Gastroesophageal sphincter (tissue), 3 donors: Measurements from ENCODE around the gene RPL28.

ENCODE experiments used
- EP300 ChIP-seq: sonication (generic); formaldehyde crosslinking; IDR thresholded peaks from one replicate; pipeline ENCODE4 v1.6.1; 2017; ENCODE audit warnings: antibody characterized with exemption, mild to moderate bottlenecking
- POLR2A ChIP-seq, 2 donors: fragments of 450-650 bp; IDR thresholded peaks; one replicate each; pipeline ENCODE4 v1.6.1; 2017; ENCODE audit warnings: antibody characterized with exemption in 2 of 2, mild to moderate bottlenecking in 2 of 2, moderate library complexity in 1 of 2
- POLR2AphosphoS5 ChIP-seq: sonication (generic); formaldehyde crosslinking; IDR thresholded peaks from one replicate; pipeline ENCODE4 v1.6.1; 2017; ENCODE audit warnings: antibody characterized with exemption
- TF ChIP-seq, protein P1 (sequence below), 4 experiments: fragments of 200-600 bp in 2 of 4; fragments of 450-650 bp in 2 of 4; sonication (generic) in 1 of 4; IDR thresholded peaks; one replicate each; pipeline ENCODE4 v1.5.1; 2017 to 2019; ENCODE audit warnings: antibody characterized with exemption in 4 of 4, mild to moderate bottlenecking in 2 of 4, moderate library complexity in 2 of 4

DNA sequence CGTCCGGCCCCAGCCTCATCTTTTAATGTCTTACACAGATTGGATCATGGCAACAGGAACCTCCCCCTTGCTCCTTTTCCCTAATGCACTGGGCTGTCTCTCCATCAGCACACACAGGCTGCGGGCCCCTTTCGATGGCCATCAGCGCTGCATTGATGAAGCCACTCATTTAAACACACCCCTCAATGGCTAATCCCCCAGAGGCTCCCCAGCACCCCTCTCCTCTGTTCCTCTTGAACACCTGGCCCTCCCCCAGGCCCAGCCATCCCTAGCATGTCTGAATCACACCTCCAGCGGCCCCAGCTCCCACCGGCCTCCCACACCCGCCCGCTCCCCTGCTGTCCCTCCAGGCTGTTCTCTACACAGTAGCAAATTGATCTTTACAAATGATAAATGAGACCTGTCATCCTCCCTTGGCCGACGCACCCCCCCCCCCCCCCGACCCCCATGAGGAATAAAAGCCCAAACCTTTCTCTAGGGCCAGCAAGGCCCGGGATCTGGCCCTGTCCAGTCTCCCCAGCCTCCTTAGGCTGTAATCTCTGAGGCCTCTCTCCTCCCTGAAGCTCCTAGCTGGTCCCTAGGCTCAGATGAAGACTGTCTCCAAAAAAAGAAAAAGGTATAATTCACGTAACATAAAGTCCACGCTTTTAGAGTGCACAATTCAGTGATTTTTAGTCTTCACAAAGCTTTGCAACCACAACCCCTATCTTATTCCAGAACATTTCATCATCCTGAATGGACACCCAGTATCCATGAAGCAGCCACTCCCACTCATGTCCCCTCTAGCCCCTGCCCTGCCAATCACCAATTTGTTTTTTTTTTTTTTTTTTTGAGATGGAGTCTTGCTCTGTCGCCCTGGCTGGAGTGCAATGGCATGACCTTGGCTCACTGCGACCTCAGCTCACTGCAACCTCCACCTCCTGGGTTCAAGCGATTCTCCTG lies 7.4 kb downstream of the RPL28 start:
- TF ChIP-seq, protein P1, sequence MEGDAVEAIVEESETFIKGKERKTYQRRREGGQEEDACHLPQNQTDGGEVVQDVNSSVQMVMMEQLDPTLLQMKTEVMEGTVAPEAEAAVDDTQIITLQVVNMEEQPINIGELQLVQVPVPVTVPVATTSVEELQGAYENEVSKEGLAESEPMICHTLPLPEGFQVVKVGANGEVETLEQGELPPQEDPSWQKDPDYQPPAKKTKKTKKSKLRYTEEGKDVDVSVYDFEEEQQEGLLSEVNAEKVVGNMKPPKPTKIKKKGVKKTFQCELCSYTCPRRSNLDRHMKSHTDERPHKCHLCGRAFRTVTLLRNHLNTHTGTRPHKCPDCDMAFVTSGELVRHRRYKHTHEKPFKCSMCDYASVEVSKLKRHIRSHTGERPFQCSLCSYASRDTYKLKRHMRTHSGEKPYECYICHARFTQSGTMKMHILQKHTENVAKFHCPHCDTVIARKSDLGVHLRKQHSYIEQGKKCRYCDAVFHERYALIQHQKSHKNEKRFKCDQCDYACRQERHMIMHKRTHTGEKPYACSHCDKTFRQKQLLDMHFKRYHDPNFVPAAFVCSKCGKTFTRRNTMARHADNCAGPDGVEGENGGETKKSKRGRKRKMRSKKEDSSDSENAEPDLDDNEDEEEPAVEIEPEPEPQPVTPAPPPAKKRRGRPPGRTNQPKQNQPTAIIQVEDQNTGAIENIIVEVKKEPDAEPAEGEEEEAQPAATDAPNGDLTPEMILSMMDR (IDR thresholded peaks at IDR 0.05), result no peak
- TF ChIP-seq EP300, result no peak
- no peak for TF ChIP-seq POLR2A (IDR thresholded peaks at IDR 0.05)
- no peak for TF ChIP-seq POLR2AphosphoS5
